ENCODE measurements around the gene RNF217.
"Not testable (repeated sequence)": the region's sequence is repeated elsewhere in the genome, so short reads cannot be mapped to it uniquely, and the experiment has no call there.

RNF217 gene

GRCh38 chr6:124962639-124963415, 590 bp downstream of the RNF217 start:
- TF ChIP-seq CTCF (IDR thresholded peaks at IDR 0.05; ENCODE audit: control insufficient read depth, extremely low read depth, insufficient read depth): no peak
- no peak overlapping the region; the same call in 1 of the 2 replicates for H3K4me3 ChIP-seq (ENCODE audit: low read depth, low read length)
- no peak for DNase-seq (ENCODE audit: low read depth)

GRCh38 chr6:124963416-124963785, 1.2 kb downstream of the RNF217 start:
- DNase-seq (ENCODE audit: low read depth): no peak

GRCh38 chr6:124963831-124964763, 1.9 kb downstream of the RNF217 start:
- no peak for DNase-seq (ENCODE audit: low read depth)
- TF ChIP-seq CTCF (IDR thresholded peaks at IDR 0.05; ENCODE audit: control insufficient read depth, extremely low read depth, insufficient read depth): no peak
- no peak overlapping the region for H3K4me3 ChIP-seq (ENCODE audit: low read depth, low read length)

More at GRCh38 chr6:124963416-124963785, 1.2 kb downstream of the RNF217 start:
- no peak for TF ChIP-seq CTCF (IDR thresholded peaks at IDR 0.05; ENCODE audit: control insufficient read depth, extremely low read depth, insufficient read depth)
- H3K4me3 ChIP-seq (ENCODE audit: low read depth, low read length): no peak overlapping the region

- no peak for TF ChIP-seq CTCF (IDR thresholded peaks at IDR 0.05; ENCODE audit: control insufficient read depth, extremely low read depth, insufficient read depth)
- no peak overlapping the region for H3K4me3 ChIP-seq (ENCODE audit: low read depth, low read length)
- no peak for DNase-seq (ENCODE audit: low read depth)
These were observed 2.5 kb downstream of the RNF217 start for GRCh38 chr6:124964764-124965105.

GRCh38 chr6:124965424-124965850, 3.2 kb downstream of the RNF217 start:
- H3K4me3 ChIP-seq (ENCODE audit: low read depth, low read length); DNase-seq (ENCODE audit: low read depth): not testable (repeated sequence)

- no peak for TF ChIP-seq CTCF (IDR thresholded peaks at IDR 0.05; ENCODE audit: control insufficient read depth, extremely low read depth, insufficient read depth)
- no peak for DNase-seq (ENCODE audit: low read depth)
- H3K4me3 ChIP-seq (ENCODE audit: low read depth, low read length): no peak overlapping the region
These were observed 5.2 kb downstream of the RNF217 start for GRCh38 chr6:124967444-124967843.

- no peak overlapping the region for H3K4me3 ChIP-seq (ENCODE audit: low read depth, low read length)
- DNase-seq (ENCODE audit: low read depth): no peak
- no peak for TF ChIP-seq CTCF (IDR thresholded peaks at IDR 0.05; ENCODE audit: control insufficient read depth, extremely low read depth, insufficient read depth)
These were observed 6.2 kb downstream of the RNF217 start for GRCh38 chr6:124968401-124968800.

Measured in LNCaP clone FGC (cell line).